ENCODE measurements around the gene MBNL1. TPM values are rescaled to one million over a fixed set of nuclear protein-coding genes. Genes with fewer than 3 reads are reported as not detected.

MBNL1 gene
- total RNA-seq, 1 experiment from 2014 or later: 200 TPM

DNA sequence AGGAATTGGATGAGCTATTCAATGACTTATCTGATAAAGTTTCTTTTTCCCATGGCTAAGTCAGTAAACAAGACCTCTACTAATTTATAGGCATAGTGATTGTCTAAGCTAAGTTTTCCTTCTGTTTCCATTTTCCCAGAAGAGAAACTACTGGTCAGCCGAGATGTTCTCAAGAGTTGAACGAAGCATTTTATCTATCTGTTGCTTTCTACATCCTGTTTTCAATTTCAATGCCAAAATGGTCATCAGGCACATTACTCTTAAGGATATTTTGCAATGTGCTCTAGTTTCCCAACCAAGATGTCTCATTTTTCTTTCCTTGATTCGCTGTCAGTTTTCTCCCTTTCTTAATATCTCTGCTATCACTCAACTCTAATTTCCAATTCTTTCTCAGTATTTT lies 228.7 kb downstream of the MBNL1 start:
- Histone ChIP-seq H3K9me3 (ENCODE audit: control insufficient read depth in 1 of 2, insufficient read depth in 1 of 2, low read depth in 1 of 2, low read length in 2 of 2) (no peaks in the 10 kb centered on the region), H3K27ac (ENCODE audit: low read depth, low read length) (no peak overlapping the region), H3K9ac (ENCODE audit: low read length) (no peak overlapping the region), H3K9me2 (ENCODE audit: insufficient read depth) (no peaks in the 10 kb centered on the region), H2AFZ (ENCODE audit: low read depth, low read length, poor library complexity, severe bottlenecking) (no peak overlapping the region), H3K4me2 (ENCODE audit: low read length) (no peak overlapping the region), H3K4me3 (replicated peaks in 1 of 2; ENCODE audit: low read depth in 1 of 2, low read length in 2 of 2) (no peak overlapping the region), H3K27me3 (ENCODE audit: insufficient read depth, low read length) (no peaks in the 10 kb centered on the region), H3K79me2 (ENCODE audit: insufficient read depth, low read length) (no peaks in the 10 kb centered on the region), H3K4me1 (ENCODE audit: control insufficient read depth in 1 of 2, insufficient read depth in 2 of 2, low read length in 2 of 2) (no peaks in the 10 kb centered on the region), H3K36me3 (ENCODE audit: control insufficient read depth in 1 of 2, insufficient read depth in 2 of 2, low read length in 2 of 2) (no peaks in the 10 kb centered on the region), H4K20me1 (ENCODE audit: insufficient read depth) (no peaks in the 10 kb centered on the region)
- RAD21 ChIA-PET (ENCODE audit: low non-redundant PET in 1 of 2, low total read pairs in 2 of 2, uncharacterized antibody in 2 of 2, unreplicated experiment in 2 of 2): no interaction called here
- POLR2A ChIA-PET: no interaction called here
- intact Hi-C loops (cut with micrococcal nuclease): no loop called here
- DNase-seq (ENCODE audit: low read depth, low spot score) (no peak), ATAC-seq (no peak)
- CTCF ChIA-PET: interaction anchor here (0.9 kb wide), 1 partner anchor 11 kb away, joined by 3 read pairs; no protein-coding TSS in a partner anchor
- TF ChIP-seq REST (IDR thresholded peaks at IDR 0.05; ENCODE audit: low read depth) (no peak), POLR2A (IDR thresholded peaks at IDR 0.05; ENCODE audit: borderline replicate concordance, extremely low read depth, insufficient read depth, insufficient read length) (no peak), ZBTB33 (IDR thresholded peaks at IDR 0.05; ENCODE audit: extremely low read depth, insufficient replicate concordance, low read length) (no peak), ELF1 (IDR thresholded peaks at IDR 0.05; ENCODE audit: borderline replicate concordance, low read depth) (no peak), TCF7L2 (IDR thresholded peaks at IDR 0.05; ENCODE audit: borderline replicate concordance, extremely low read depth, insufficient read depth, insufficient read length) (no peak), EZH2 (IDR thresholded peaks at IDR 0.05) (no peak), JUND (IDR thresholded peaks at IDR 0.05) (no peak), CBX3 (IDR thresholded peaks at IDR 0.05; ENCODE audit: low read depth) (no peak), POLR2AphosphoS5 (IDR thresholded peaks at IDR 0.05; ENCODE audit: low read depth, low read length) (no peak), YY1 (IDR thresholded peaks at IDR 0.05; ENCODE audit: extremely low read depth, insufficient replicate concordance, low read depth, low read length) (no peak), FOSL1 (IDR thresholded peaks at IDR 0.05; ENCODE audit: low read depth) (no peak)
- TF ChIP-seq, protein P1, sequence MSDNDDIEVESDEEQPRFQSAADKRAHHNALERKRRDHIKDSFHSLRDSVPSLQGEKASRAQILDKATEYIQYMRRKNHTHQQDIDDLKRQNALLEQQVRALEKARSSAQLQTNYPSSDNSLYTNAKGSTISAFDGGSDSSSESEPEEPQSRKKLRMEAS (IDR thresholded peaks at IDR 0.05): no peak
- no TSS peak for BruUV-seq (replicated peaks)
